ENCODE results near the gene TSPAN9. TPM values are rescaled to one million over a fixed set of nuclear protein-coding genes. Genes with fewer than 3 reads are reported as not detected.

Gene TSPAN9
- total RNA-seq, 3 donors from 2014 or later (not counting 1 experiment from before 2014, with no cell fraction given) = 0.86 to 1.6 (median 1.1) TPM

DNA sequence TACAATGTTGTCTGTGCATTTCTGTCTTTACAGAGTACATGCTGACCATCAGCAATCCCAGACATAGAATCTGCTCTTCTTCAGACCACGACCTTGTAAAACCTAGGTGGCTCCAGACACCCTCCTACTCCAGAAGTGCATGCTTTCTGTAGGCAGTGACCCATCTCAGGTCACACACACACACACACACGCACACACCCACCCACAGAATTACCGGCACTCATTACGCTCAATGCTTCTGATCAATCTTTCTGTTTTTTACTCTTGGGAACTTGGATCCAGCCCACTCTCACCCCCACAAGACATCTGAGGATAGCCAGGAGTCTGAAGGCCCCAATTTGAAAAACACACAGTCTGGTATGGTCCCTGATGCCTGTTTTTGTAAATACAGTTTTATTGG lies 7.5 kb upstream of the TSPAN9 start:
- Mint-ChIP-seq H3K9me3 (no peaks in the 10 kb centered on the region), H3K27me3 (ENCODE audit: low read depth in 2 of 2) (peaks cover 15 to 16% of the 10 kb centered on the region in 2 donors), H3K4me1 (no peaks in the 10 kb centered on the region), H3K4me3 (no peak overlapping the region), H3K27ac (no peak overlapping the region), H3K36me3 (no peaks in the 10 kb centered on the region)
- no peak overlapping the region for H3K27ac ChIP-seq (ENCODE audit: low read length)
- 84% methylated on average over 4 of the region's 4 CpGs for WGBS (ENCODE audit: insufficient coverage)
- DNase-seq (no peak), ATAC-seq (no peak)
- H3K9me3 ChIP-seq (ENCODE audit: control insufficient read depth, insufficient read depth, low read length) = no peaks in the 10 kb centered on the region
- no peaks in the 10 kb centered on the region for H3K4me1 ChIP-seq (ENCODE audit: control insufficient read depth, insufficient read depth, low read length)
- TF ChIP-seq, protein P1, sequence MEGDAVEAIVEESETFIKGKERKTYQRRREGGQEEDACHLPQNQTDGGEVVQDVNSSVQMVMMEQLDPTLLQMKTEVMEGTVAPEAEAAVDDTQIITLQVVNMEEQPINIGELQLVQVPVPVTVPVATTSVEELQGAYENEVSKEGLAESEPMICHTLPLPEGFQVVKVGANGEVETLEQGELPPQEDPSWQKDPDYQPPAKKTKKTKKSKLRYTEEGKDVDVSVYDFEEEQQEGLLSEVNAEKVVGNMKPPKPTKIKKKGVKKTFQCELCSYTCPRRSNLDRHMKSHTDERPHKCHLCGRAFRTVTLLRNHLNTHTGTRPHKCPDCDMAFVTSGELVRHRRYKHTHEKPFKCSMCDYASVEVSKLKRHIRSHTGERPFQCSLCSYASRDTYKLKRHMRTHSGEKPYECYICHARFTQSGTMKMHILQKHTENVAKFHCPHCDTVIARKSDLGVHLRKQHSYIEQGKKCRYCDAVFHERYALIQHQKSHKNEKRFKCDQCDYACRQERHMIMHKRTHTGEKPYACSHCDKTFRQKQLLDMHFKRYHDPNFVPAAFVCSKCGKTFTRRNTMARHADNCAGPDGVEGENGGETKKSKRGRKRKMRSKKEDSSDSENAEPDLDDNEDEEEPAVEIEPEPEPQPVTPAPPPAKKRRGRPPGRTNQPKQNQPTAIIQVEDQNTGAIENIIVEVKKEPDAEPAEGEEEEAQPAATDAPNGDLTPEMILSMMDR (IDR thresholded peaks at IDR 0.05) = no peak
- no peaks in the 10 kb centered on the region for H3K36me3 ChIP-seq (ENCODE audit: control insufficient read depth, insufficient read depth, low read length)
- peaks cover 3% of the 10 kb centered on the region for H3K27me3 ChIP-seq (ENCODE audit: control insufficient read depth, insufficient read depth, low read length)
- intact Hi-C loops (cut with micrococcal nuclease) = no loop called here
- no peak overlapping the region for H3K4me3 ChIP-seq (ENCODE audit: low read length)

DNA sequence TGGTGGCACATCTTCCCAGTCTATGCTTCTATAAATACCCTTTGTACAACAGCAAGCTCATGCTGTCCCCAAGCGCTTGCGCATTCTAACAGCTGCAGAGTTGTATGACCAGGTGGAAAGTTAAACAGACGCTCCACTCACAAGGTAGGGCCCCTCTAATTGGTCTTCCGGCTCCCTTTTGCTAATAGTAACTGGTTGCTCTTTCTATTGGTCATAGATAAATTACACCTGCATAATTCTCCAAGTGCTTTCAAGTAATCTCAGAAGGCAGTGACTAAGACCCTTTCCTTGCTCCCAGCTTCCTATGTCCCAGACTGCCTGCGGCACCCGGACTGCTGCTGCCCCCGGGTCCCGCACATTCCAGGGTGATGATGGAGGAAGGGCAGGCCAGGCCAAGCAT lies 6.1 kb upstream of the TSPAN9 start:
- no peaks in the 10 kb centered on the region for H3K9me3 ChIP-seq (ENCODE audit: control insufficient read depth, insufficient read depth, low read length)
- H3K27me3 ChIP-seq (ENCODE audit: control insufficient read depth, insufficient read depth, low read length) = peaks cover 3% of the 10 kb centered on the region
- intact Hi-C loops (cut with micrococcal nuclease) = no loop called here
- no peaks in the 10 kb centered on the region for H3K36me3 ChIP-seq (ENCODE audit: control insufficient read depth, insufficient read depth, low read length)
- no peaks in the 10 kb centered on the region for H3K36me3 Mint-ChIP-seq
- ATAC-seq (no peak), DNase-seq (no peak)
- no peak overlapping the region for H3K4me3 Mint-ChIP-seq
- no peak overlapping the region for H3K27ac ChIP-seq (ENCODE audit: low read length)
- H3K27me3 Mint-ChIP-seq (ENCODE audit: low read depth in 2 of 2) = peaks cover 18 to 21% of the 10 kb centered on the region in 2 donors
- H3K4me1 Mint-ChIP-seq = no peaks in the 10 kb centered on the region
- H3K4me1 ChIP-seq (ENCODE audit: control insufficient read depth, insufficient read depth, low read length) = peaks cover 2% of the 10 kb centered on the region
- TF ChIP-seq, protein P1 (IDR thresholded peaks at IDR 0.05) = no peak
- no peak overlapping the region for H3K27ac Mint-ChIP-seq
- no peaks in the 10 kb centered on the region for H3K9me3 Mint-ChIP-seq
- 97% methylated on average over 8 of the region's 8 CpGs for WGBS (ENCODE audit: insufficient coverage)
- no peak overlapping the region for H3K4me3 ChIP-seq (ENCODE audit: low read length)

DNA sequence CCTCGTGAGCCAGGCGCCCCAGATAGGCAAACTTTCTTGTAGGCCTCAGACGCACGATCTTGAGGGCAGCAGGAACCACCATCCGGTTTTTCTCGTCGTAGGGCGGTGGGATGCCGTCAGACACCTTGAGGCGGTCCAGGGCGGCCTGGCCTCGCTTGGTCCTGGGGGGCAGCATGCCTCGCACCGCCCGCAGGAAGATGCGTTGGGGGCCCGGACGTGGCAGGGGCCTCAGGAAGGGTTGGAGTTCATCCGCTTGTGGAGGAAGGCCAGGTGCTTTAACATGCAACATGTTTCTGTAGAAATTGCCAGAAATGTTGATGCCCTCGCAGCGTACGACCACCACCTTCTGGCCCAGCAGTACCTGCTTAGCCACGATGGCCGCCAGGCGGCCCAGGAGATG lies 5.5 kb upstream of the TSPAN9 start:
- H3K4me3 ChIP-seq (ENCODE audit: low read length) = no peak overlapping the region
- peaks cover 15 to 21% of the 10 kb centered on the region in 2 donors for H3K27me3 Mint-ChIP-seq (ENCODE audit: low read depth in 2 of 2)
- H3K27ac ChIP-seq (ENCODE audit: low read length) = no peak overlapping the region
- ATAC-seq (no peak), DNase-seq (no peak)
- WGBS (ENCODE audit: insufficient coverage) = 95% methylated on average over 25 of the region's 25 CpGs
- H3K36me3 Mint-ChIP-seq = no peaks in the 10 kb centered on the region
- H3K27ac Mint-ChIP-seq = no peak overlapping the region
- H3K4me1 Mint-ChIP-seq = peaks cover 0 to 3% of the 10 kb centered on the region in 2 donors
- H3K9me3 Mint-ChIP-seq = no peaks in the 10 kb centered on the region
- no peak overlapping the region for H3K4me3 Mint-ChIP-seq
- H3K9me3 ChIP-seq (ENCODE audit: control insufficient read depth, insufficient read depth, low read length) = no peaks in the 10 kb centered on the region
- H3K27me3 ChIP-seq (ENCODE audit: control insufficient read depth, insufficient read depth, low read length) = peaks cover 3% of the 10 kb centered on the region
- intact Hi-C loops (cut with micrococcal nuclease) = no loop called here
- TF ChIP-seq, protein P1 (IDR thresholded peaks at IDR 0.05) = no peak
- H3K36me3 ChIP-seq (ENCODE audit: control insufficient read depth, insufficient read depth, low read length) = no peaks in the 10 kb centered on the region
- H3K4me1 ChIP-seq (ENCODE audit: control insufficient read depth, insufficient read depth, low read length) = peaks cover 8% of the 10 kb centered on the region

Measured in natural killer cell (primary cell).